SK-N-SH (cell line): ENCODE results near the gene LGALS3BP. TPM values are rescaled to one million over a fixed set of nuclear protein-coding genes. Genes with fewer than 3 reads are reported as not detected.
"Not testable (repeated sequence)": the region's sequence is repeated elsewhere in the genome, so short reads cannot be mapped to it uniquely, and the experiment has no call there.

ENCODE experiments used
- CTCF ChIA-PET: fragments of 300-600, 350-600 bp; formaldehyde crosslinking; extraction: SDS; loops from one replicate; lab custom pipeline; 2021; lab: Yijun Ruan, JAX
- POLR2A ChIA-PET: fragments of 350-600 bp; sonication (Branson Sonifier 250); formaldehyde crosslinking; extraction: SDS; loops from one replicate; lab custom pipeline; 2020; ENCODE audit warnings: antibody characterized with exemption, inconsistent platforms; lab: Yijun Ruan, JAX
- DNase-seq: peaks from one replicate; pipeline ENCODE4 v3.0.0; 2012
- H2AFZ ChIP-seq: fragments of 200-600 bp; sonication (generic); 2 replicates; pipeline ENCODE4 v1.8.1; 2016; ENCODE audit warnings: antibody characterized with exemption, mild to moderate bottlenecking, low read depth
- H3F3A ChIP-seq: fragments of 200-600 bp; sonication (generic); replicated peaks from 2 replicates; pipeline ENCODE3; 2016; ENCODE audit warnings: antibody characterized with exemption, mild to moderate bottlenecking; ENCODE audit not compliant: insufficient read depth
- H3K27ac ChIP-seq, 2 experiments: fragments of 200-500 bp in 1 of 2; fragments of 200-600 bp in 1 of 2; sonication (Bioruptor generic) in 1 of 2; sonication (generic), shearing (Covaris generic) in 1 of 2; 2 replicates each; pipeline versions ENCODE4 v1.5.1 to v1.6.1; 2014 to 2016; ENCODE audit warnings: low read depth in 2 of 2, inconsistent platforms in 1 of 2, low read length in 1 of 2, mild to moderate bottlenecking in 1 of 2, mixed read lengths in 1 of 2
- H3K27me3 ChIP-seq: fragments of 200-600 bp; sonication (generic), shearing (Covaris generic); 2 replicates; pipeline ENCODE4 v1.6.1; 2016; ENCODE audit warnings: mixed run types; ENCODE audit not compliant: insufficient read depth
- H3K36me3 ChIP-seq, 2 experiments: fragments of 200-500 bp in 1 of 2; fragments of 200-600 bp in 1 of 2; sonication (Bioruptor generic) in 1 of 2; sonication (generic) in 1 of 2; replicated peaks in 1 of 2; 2 replicates each; pipeline versions ENCODE3 to v1.5.1; 2014 to 2016; ENCODE audit warnings: low read length in 1 of 2, mild to moderate bottlenecking in 1 of 2; ENCODE audit not compliant: insufficient read depth in 2 of 2, control insufficient read depth in 1 of 2
- H3K4me1 ChIP-seq, 2 experiments: fragments of 200-500 bp in 1 of 2; fragments of 200-600 bp in 1 of 2; sonication (Bioruptor generic) in 1 of 2; sonication (generic), shearing (Covaris generic) in 1 of 2; 2 replicates each; pipeline versions ENCODE4 v1.5.1 to v1.6.1; 2014 to 2016; ENCODE audit warnings: low read depth in 1 of 2, low read length in 1 of 2, mixed run types in 1 of 2; ENCODE audit not compliant: insufficient read depth in 2 of 2, control insufficient read depth in 1 of 2
- H3K4me2 ChIP-seq: fragments of 200-600 bp; sonication (generic), shearing (Covaris generic); 2 replicates; pipeline ENCODE4 v1.6.1; 2017; ENCODE audit warnings: mixed run types
- H3K4me3 ChIP-seq, 2 experiments: fragments of 200-500 bp in 1 of 2; fragments of 200-600 bp in 1 of 2; sonication (Bioruptor generic) in 1 of 2; sonication (generic), shearing (Covaris generic) in 1 of 2; 2 replicates each; pipeline versions ENCODE4 v1.5.1 to v1.8.1; 2014 to 2016; ENCODE audit warnings: low read depth in 2 of 2, inconsistent platforms in 1 of 2, low read length in 1 of 2, mild to moderate bottlenecking in 1 of 2, mixed read lengths in 1 of 2, moderate library complexity in 1 of 2
- H3K79me2 ChIP-seq: fragments of 200-600 bp; sonication (generic); 2 replicates; pipeline ENCODE4 v1.8.1; 2017; ENCODE audit warnings: mild to moderate bottlenecking; ENCODE audit not compliant: insufficient read depth
- H3K9ac ChIP-seq: fragments of 200-600 bp; sonication (generic); 2 replicates; pipeline ENCODE4 v1.6.1; 2017; ENCODE audit warnings: mixed run types
- H3K9me2 ChIP-seq: fragments of 200-600 bp; sonication (generic); 2 replicates; pipeline ENCODE4 v1.6.1; 2017; ENCODE audit warnings: mixed run types
- H3K9me3 ChIP-seq: fragments of 200-600 bp; sonication (generic); 2 replicates; pipeline ENCODE4 v1.6.1; 2017; ENCODE audit warnings: mixed run types, mild to moderate bottlenecking, moderate library complexity
- H4K20me1 ChIP-seq: fragments of 200-600 bp; sonication (generic); 2 replicates; pipeline ENCODE4 v1.6.1; 2017; ENCODE audit warnings: mild to moderate bottlenecking, mixed run types; ENCODE audit not compliant: insufficient read depth
- EP300 ChIP-seq, 2 experiments: IDR thresholded peaks; 2 replicates each; pipeline versions ENCODE4 v1.4.0 to v1.6.1; 2012; ENCODE audit warnings: borderline replicate concordance in 1 of 2, low read depth in 1 of 2, low read length in 1 of 2
- EZH2phosphoT487 ChIP-seq: fragments of 200-600 bp; sonication (generic); IDR thresholded peaks from 2 replicates; pipeline ENCODE4 v1.6.1; 2017; ENCODE audit warnings: low read depth, mixed run types, mild to moderate bottlenecking, antibody characterized with exemption, moderate library complexity, borderline replicate concordance
- MEF2A ChIP-seq: IDR thresholded peaks from 2 replicates; pipeline ENCODE4 v1.4.0; 2012; ENCODE audit warnings: low read depth, borderline replicate concordance
- TEAD4 ChIP-seq: IDR thresholded peaks from 2 replicates; pipeline ENCODE4 v1.4.0; 2012; ENCODE audit warnings: mild to moderate bottlenecking, borderline replicate concordance; ENCODE audit not compliant: insufficient read depth
- WGBS: methylation state at CpG from one replicate; pipeline ENCODE4 v1.1.6; 2017; ENCODE audit warnings: low lambda C conversion rate; 5-methylcytosine and 5-hydroxymethylcytosine counted together
- polyA plus RNA-seq, 3 experiments: library from polyadenylated mRNA; depleted of rRNA; stranded (reverse); fragments of >200 nt; gene quantifications; 2 replicates each; pipeline ENCODE4 v1.2.3, GENCODE V29; 2012
- TF ChIP-seq, protein P1 (sequence below): IDR thresholded peaks from 2 replicates; pipeline ENCODE4 v1.4.0; 2012; ENCODE audit warnings: low read depth
- TF ChIP-seq, protein P2 (sequence below): fragments of 150-350 bp; IDR thresholded peaks from 2 replicates; pipeline ENCODE4 v1.6.1; 2017; ENCODE audit warnings: antibody characterized with exemption, low read length, low read depth, borderline replicate concordance

The LGALS3BP gene
- polyA plus RNA-seq, 1 of the 3 experiments (the other 2 are of a cell fraction), result 579 TPM

DNA sequence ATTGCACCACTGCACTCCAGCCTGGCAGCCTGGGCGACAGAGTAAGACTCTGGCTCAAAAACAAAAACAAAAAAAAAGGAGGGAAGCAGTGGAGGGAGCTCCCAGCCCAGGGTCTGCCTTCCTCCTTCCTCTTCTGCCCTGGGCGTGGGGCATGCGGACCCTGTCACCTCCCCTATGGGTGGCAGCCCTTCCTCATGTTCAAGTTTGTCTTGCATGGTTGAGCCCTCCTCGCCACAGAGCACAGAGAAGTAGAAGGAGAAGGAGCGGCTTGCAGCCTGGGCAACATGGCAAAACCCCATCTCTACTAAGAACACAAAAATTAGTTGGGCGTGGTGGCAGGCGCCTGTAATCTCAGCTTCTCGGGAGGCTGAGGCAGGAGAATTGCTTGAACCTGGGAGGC is 33.1 kb downstream of the LGALS3BP start:
- no peaks in the 10 kb centered on the region for H3K4me1 ChIP-seq
- H3K4me2 ChIP-seq, result no peak overlapping the region
- no peaks in the 10 kb centered on the region for H3K9me3 ChIP-seq
- no peak overlapping the region for H2AFZ ChIP-seq
- H3K4me3 ChIP-seq, result no peak overlapping the region
- no peak for DNase-seq
- H3F3A ChIP-seq, result peaks cover 4% of the 10 kb centered on the region
- no peaks in the 10 kb centered on the region for H4K20me1 ChIP-seq
- POLR2A ChIA-PET, result no interaction called here
- H3K79me2 ChIP-seq, result no peaks in the 10 kb centered on the region
- no peaks in the 10 kb centered on the region for H3K27me3 ChIP-seq
- H3K9me2 ChIP-seq, result no peaks in the 10 kb centered on the region
- no peaks in the 10 kb centered on the region for H3K36me3 ChIP-seq
- CTCF ChIA-PET, result interaction anchor here (1.0 to 2.8 kb wide), 4 partner anchors 14 to 236 kb away, joined by 3 to 12 read pairs (median 4); no protein-coding TSS in a partner anchor
- H3K27ac ChIP-seq, result no peak overlapping the region
- no peak overlapping the region for H3K9ac ChIP-seq
- TF ChIP-seq EP300 (IDR thresholded peaks at IDR 0.05; ENCODE audit: borderline replicate concordance in 1 of 2, low read depth in 1 of 2, low read length in 1 of 2) (no peak), EZH2phosphoT487 (no peak), MEF2A (no peak)
- TF ChIP-seq, protein P1, sequence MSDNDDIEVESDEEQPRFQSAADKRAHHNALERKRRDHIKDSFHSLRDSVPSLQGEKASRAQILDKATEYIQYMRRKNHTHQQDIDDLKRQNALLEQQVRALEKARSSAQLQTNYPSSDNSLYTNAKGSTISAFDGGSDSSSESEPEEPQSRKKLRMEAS, result no peak
- TF ChIP-seq, protein P2, sequence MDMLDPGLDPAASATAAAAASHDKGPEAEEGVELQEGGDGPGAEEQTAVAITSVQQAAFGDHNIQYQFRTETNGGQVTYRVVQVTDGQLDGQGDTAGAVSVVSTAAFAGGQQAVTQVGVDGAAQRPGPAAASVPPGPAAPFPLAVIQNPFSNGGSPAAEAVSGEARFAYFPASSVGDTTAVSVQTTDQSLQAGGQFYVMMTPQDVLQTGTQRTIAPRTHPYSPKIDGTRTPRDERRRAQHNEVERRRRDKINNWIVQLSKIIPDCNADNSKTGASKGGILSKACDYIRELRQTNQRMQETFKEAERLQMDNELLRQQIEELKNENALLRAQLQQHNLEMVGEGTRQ, result no peak
- WGBS, result 87% methylated on average over 8 of the region's 8 CpGs

DNA sequence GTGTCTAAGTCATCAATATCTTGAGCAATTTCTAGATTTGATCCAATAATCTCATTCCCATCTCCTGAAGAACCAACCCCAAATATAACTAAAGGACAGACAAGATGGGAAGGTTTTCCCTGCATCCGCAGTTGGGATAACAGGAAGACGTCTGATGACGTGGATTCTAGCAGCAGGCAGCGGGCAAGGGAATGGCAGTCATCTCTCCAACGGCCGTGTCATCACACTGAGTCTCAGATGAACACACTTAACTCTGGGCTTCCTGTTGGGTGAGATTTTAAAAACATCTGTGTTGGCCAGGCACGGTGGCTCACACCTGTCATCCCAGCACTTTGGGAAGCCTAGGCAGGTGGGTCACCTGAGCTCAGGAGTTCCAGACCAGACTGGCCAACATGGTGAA is 33.6 kb downstream of the LGALS3BP start:
- Histone ChIP-seq H3K4me2 (no peak overlapping the region), H3K27ac (no peak overlapping the region), H2AFZ (no peak overlapping the region), H3K79me2 (no peaks in the 10 kb centered on the region), H3F3A (peaks cover 4% of the 10 kb centered on the region)
- POLR2A ChIA-PET, result no interaction called here
- DNase-seq, result no peak
- no peak for TF ChIP-seq TEAD4
- TF ChIP-seq, all 33 proteins: peak for 0
- no peak overlapping the region for H3K4me3 ChIP-seq
- no peak overlapping the region for H3K9ac ChIP-seq
- 90% methylated on average over 7 of the region's 7 CpGs for WGBS
- H3K27me3 ChIP-seq, result no peaks in the 10 kb centered on the region
- no peaks in the 10 kb centered on the region for H3K36me3 ChIP-seq
- no peaks in the 10 kb centered on the region for H3K4me1 ChIP-seq
- no peaks in the 10 kb centered on the region for H3K9me2 ChIP-seq
- CTCF ChIA-PET, result interaction anchor here (1.6 to 2.8 kb wide), 2 partner anchors 15 to 25 kb away, joined by 4 to 12 read pairs; no protein-coding TSS in a partner anchor
- H3K9me3 ChIP-seq, result no peaks in the 10 kb centered on the region
- no peaks in the 10 kb centered on the region for H4K20me1 ChIP-seq

DNA sequence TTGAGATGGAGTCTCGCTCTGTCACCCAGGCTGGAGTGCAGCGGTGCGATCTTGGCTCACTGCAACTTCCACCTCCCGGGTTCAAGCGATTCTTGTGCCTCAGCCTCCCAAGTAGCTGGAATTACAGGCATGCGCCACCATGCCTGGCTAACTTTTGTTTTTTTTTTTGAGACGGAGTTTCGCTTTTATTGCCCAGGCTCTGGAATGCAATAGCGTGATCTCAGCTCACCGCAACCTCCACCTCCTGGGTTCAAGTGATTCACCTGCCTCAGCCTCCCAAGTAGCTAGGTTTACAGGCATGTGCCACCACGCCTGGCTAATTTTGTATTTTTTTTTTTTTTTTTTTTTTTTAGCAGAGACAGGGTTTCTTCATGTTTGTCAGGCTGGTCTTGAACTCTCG is 34.3 kb downstream of the LGALS3BP start:
- H2AFZ ChIP-seq, H3F3A ChIP-seq, H3K27me3 ChIP-seq, H4K20me1 ChIP-seq, H3K4me2 ChIP-seq, POLR2A ChIA-PET, H3K79me2 ChIP-seq, H3K36me3 ChIP-seq, H3K4me1 ChIP-seq, H3K9me2 ChIP-seq, H3K9ac ChIP-seq, H3K27ac ChIP-seq, H3K9me3 ChIP-seq, DNase-seq, H3K4me3 ChIP-seq: not testable (repeated sequence)
- 94% methylated on average over 12 of the region's 12 CpGs for WGBS
- CTCF ChIA-PET, result interaction anchor here (2.8 to 3.9 kb wide), 2 partner anchors 9 to 26 kb away, joined by 18 to 22 read pairs; no protein-coding TSS in a partner anchor
